Measurements from ENCODE around the gene GOLGA8T.
"Not testable (repeated sequence)": the region's sequence is repeated elsewhere in the genome, so short reads cannot be mapped to it uniquely, and the experiment has no call there.

- TF ChIP-seq, protein P1, sequence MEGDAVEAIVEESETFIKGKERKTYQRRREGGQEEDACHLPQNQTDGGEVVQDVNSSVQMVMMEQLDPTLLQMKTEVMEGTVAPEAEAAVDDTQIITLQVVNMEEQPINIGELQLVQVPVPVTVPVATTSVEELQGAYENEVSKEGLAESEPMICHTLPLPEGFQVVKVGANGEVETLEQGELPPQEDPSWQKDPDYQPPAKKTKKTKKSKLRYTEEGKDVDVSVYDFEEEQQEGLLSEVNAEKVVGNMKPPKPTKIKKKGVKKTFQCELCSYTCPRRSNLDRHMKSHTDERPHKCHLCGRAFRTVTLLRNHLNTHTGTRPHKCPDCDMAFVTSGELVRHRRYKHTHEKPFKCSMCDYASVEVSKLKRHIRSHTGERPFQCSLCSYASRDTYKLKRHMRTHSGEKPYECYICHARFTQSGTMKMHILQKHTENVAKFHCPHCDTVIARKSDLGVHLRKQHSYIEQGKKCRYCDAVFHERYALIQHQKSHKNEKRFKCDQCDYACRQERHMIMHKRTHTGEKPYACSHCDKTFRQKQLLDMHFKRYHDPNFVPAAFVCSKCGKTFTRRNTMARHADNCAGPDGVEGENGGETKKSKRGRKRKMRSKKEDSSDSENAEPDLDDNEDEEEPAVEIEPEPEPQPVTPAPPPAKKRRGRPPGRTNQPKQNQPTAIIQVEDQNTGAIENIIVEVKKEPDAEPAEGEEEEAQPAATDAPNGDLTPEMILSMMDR (IDR thresholded peaks at IDR 0.05), result not testable (repeated sequence)
- not testable (repeated sequence) for TF ChIP-seq POLR2A (IDR thresholded peaks at IDR 0.05)
Observed at GRCh38 chr15:30097827-30098226, 37.0 kb upstream of the GOLGA8T start.
